HG03460 (cell line): ENCODE results near the gene GABRP.
"Not testable (repeated sequence)": the region's sequence is repeated elsewhere in the genome, so short reads cannot be mapped to it uniquely, and the experiment has no call there.

Experiments
- ATAC-seq: cut with Tn5 transposase; IDR thresholded peaks from one replicate; pipeline ENCODE4 v1.9.1; 2021; ENCODE audit not compliant: unreplicated experiment

The GABRP gene

DNA sequence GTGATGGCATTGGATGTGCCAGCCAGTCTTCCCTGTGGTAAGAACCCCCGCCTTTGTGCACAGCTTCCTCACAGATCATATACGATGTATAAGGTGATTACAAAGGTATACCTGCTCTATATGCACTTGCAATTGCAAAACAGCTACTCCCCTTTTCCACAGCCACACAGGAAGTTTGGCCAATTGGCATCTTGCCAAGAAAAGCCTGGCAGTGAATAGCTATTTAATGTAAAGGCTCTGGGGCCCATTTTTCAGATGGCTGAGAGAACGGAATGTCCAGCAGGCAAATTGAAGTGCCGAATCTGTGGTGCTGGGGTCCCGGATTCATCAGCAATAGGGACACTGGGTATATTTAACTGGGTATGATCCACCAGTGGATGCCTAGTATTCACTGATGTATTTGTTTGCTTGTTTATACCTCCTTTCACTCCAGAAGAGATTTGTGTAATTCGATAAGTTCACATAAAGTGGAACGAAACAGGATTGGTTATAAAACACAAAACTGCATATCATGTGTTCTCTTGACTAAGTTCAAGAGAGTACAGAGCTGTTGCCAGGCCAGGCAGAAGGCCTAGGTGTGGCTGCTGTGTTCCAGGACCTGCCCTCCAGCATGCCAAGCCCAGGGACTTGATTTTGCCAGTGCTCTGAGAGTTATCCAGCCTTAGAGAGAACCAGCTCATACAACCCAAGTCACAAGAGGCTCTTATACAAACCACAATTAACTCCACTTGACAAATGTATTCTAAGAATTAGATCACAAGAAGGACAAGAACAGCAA lies 27.7 kb upstream of the GABRP start:
- no peak for ATAC-seq

DNA sequence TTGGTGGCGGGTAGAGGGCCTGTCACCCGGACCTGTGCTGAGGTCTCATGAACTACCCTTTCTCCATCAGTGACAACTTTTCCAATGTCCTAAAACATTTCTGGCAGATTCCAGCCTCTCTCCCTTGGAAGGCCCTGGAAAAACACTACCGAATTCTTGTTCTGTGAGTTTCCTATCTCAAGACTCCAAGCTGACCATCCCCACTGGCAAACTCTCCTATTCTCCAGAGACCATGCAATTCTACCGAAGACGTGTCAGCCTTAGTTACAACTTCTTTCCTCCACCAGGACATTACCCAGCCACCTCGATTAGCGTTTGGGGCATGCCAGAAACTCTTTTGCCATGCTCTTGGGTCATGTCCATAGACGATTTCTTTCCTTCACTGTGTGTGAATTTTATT lies 26.8 kb upstream of the GABRP start:
- no peak for ATAC-seq

DNA sequence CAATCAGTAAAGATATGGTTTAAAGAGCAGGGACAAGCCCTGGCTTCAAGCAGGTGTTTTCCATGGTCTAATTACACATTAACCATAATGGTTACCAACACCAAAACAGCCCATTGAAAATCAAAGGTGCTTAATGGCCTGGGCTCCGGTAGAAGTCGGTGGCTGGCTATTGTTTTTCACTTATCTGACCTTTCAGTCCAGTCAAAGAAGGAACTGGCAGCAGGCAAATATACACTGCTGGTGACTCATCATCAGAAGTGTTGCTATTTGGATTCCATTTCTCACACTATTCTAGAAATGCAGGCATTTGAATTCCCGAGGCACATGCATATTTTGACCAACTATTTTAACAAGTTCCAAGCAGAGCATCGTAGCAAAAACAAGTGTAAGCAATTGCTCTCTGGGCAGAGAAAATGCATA lies 26.3 kb upstream of the GABRP start:
- ATAC-seq: peak; percentile 89

DNA sequence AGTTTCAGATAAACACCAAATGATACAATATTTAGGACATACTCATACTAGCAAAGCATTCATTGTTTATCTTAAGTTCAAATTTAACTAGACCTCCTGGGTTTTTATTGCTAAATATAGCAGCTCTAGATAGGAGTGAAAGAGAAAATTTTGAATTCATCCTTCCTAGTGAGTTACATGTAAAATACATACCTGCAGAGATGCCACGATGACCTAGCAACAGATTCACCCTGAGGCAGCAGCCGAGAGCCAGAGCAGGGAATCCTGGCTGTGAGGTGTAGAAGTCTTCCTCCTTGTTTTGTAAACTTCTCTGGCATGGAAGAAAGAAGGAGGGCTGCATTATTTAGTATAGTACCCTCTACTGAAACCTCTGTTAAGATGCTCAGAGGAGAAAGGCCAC lies 25.9 kb upstream of the GABRP start:
- no peak for ATAC-seq

DNA sequence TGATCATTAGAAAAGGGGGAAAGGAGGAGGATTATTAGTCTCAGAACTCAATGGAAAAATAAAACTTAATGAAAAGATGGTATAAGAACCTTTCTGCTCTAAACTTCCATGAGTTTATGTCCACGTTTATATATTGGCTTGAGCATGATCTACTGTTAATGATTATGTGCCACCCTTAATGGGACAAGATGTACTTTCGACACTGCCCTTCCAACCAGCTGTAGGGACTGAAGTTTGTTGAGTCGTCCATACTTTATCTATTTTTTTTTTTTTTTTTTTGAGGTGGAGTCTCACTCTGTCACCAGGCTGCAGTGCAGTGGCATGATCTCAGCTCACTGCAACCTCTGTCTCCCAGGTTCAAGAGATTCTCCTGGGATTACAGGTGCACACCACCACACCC lies 25.0 kb upstream of the GABRP start:
- no peak for ATAC-seq

DNA sequence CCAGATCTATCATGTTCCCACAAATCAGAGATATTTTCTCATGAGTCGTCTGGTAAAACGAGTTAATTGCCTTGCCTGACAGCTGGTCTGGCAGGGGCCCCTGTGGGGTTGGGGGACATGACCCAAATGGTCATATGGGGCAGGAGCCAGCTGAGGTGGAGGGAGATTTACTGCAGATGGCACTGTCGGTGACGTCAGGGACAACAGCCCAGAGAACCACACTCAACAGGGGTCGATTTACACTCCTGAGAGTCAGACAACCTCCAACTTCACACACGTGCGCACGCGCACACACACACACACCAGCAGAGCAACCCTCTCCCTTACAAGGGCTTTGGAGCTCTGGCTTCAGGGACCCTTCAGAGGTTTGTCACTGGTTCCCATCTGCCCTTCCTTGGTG lies 23.4 kb upstream of the GABRP start:
- no peak for ATAC-seq

DNA sequence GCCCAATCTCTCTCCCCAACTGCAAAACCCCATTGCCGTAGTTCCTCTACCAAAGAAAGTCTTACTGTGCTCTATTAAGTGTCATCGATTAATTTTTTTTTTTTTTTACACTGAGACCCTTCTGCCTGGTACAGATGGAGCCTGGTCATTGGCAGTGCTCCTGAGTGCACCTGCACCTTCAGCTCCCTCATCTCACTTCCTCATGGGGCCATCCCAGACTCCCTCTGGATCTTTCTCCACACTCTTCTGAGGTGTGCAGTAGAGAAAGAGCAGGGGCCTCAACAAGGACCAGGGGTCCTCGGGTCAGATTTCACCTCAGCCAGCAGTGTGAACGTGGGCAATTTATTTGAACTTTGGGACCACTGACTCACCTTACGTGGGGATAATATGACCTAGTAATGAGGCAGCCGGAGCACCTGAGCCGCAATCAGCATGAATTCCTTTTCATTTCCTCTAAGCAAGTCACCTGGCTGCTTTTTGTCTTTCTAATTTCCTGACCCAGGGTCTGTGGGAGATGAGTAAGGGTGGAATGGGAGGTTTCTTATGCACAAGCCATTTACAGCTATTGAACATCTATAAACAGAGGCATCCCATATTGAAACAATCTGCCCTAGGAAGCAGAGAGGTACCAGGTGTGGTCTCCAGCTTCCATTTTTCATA lies 22.3 kb upstream of the GABRP start:
- no peak for ATAC-seq

DNA sequence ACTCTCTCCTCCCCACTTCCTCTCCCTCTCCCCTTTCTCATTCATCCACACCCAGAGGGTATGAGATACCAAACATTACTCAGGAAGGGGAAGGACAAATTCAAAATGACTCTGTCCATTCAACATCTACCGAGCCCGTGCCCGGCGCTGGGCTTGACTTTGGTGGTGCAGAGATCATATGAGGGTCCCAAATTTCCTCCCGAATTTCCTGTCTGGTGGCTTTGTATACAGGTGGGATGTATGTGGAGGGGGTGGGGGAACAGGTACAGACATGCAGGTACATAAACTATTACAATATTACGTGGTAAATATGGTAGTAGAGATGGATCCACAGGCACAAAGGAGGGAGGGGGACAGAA lies 21.8 kb upstream of the GABRP start:
- no peak for ATAC-seq

DNA sequence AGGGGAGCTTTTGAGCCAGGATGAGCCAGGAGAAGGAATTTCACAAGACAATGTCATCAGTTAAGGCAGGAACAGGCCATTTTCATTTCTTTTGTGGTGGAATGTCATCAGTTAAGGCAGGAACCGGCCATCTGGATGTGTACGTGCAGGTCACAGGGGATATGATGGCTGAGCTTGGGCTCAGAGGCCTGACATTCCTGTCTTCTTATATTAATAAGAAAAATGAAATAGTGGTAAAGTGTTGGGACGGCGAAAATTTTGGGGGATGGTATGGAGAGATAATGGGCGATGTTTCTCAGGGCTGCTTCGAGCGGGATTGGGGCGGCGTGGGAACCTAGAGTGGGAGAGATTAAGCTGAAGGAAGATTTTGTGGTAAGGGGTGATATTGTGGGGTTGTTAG lies 21.2 kb upstream of the GABRP start:
- not testable (repeated sequence) for ATAC-seq

DNA sequence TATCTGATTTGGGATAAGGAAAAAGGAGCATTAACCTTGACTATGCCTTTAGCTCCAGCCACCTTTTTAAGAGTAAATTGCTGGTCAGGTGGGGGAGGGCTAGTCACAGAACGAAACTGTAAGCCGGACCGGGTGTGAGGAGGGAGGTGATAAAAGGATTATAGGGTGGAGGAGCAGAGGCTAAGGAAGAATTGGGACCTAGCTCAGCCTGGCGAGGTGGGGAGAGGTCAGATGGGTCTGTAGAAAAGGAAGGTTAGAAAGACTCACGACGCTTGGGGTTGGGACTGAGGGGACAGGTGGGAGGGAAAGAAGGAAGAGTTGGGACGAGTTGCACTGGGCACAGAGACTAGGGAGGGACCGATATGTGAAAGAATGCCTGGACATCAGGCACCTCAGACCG lies 17.7 kb upstream of the GABRP start:
- ATAC-seq: not testable (repeated sequence)

DNA sequence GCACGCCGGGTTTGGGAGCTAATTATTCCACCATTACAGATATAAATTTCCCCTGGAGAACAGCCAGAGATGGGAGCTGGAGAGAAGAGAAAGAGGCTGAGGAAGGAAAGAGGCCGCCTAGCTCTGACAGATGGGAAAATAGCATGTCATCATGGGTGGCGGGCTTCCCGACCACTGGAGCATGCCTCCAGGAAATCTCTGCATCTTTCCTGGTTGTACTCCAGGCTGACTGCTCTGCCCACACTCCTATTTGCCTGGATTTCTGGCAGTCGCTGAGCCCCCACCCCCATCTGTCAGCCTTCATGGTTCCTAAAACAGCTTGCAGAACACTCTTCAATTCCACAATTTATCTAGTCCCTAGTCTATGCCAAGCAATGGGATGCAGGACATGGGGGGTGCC lies 14.3 kb upstream of the GABRP start:
- no peak for ATAC-seq

DNA sequence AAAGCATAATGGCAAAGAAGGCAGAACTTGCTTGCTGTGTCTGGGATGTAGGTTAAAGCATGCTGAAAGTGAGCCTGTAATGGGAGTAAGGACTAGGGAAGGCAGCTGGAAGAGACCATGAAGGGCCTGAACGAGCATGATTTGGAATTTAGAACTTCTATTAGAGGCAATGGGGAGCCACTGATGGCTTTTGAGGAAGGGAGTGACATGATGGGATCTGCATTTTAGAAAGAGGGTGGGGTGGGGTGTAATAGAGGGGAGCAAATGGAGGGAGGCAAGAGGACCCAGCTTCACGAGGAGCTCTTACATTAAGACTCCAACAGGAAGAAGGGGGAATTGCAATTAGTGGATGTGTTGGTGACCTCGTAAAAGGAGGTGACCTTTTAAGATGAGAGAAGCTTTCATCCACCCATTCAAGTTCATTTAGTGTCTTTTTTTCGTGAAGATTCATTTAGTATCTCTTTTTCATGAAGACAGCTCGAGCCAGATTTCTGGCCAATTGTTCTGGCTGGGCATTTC lies 13.6 kb upstream of the GABRP start:
- no peak for ATAC-seq

DNA sequence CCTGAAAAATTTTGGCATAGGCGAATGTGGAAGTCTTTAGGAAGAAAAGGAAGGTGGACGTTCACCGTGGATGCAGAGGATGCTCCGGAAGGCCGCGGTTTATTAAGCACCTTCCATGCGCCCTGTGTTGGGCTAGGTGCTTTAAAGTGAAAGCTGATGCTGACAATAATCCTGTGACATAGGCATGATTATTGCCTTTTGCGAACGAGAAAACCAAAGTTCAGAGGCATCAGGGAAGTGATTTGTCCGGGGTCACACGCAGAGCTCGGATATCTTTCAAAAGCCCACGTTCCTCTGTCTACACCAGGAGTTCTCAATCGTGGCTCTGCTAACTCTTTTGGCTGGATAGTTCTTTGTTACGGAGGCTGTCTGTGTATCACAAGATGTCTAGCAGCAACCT lies 12.0 kb upstream of the GABRP start:
- ATAC-seq: no peak

DNA sequence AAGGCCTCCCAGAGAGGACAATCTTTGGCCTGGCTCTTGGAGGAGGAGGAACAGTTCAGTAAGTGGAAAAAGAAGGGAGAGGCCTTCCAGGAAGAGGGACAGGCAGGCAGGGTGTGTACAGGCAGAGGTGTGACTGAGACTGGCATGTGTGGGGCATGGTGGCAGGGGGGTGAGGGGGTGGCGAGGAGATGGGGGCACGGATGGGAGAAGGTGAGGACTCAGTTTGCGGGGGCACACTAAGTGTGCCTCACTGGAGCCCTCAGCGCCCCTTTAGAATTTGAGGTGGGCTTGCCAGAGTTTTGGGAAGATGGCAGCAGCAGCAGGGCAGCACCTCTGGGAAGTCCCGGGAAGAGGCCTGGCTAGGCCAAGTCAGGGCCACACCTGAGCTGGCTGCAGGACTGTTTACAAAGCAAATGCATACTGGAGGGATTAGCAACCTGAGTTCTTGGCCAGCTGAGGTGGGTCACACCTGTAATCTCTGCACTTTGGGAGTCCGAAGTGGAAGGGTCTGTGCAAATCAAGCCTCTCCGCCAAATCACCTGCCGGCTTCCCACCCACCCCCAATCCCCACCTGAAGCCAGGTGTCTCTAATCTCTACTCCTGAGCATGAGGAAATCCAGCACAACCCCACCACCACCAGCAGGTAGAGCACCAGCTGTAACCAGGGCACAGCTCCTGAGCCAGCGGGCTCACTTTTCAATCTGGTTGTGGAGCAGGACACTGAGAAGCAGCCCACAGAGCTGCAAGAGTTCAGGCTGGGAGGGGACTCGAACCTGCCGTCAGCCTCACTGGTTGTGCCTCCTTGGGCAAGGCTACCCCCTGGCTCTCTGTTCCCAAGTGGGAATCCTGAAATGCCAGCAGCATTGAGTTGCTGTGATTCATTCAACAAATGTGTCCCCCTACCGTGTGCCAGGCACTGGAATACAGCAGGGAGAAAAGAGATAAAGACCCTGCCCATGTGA lies 10.2 kb upstream of the GABRP start:
- no peak for ATAC-seq

DNA sequence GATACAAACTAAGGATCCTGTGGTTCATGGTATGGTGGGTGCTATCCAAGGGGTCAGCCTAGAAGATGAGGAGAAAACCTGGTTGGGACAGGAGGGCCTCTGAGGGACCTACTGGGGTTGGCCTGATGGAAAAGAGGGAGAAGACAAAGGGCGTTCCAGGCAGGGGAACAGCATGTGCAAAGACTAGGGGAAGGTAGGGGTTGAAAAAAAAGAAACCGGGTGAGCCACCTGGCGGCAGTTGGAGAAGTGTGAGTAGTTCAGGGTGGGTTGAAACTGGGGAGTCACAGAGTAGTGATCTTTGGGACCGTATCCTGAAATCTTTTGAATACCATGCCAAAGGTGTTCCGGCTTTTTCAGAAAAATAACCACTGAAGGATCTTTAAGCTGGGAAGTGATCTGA lies 8.7 kb upstream of the GABRP start:
- ATAC-seq: no peak

DNA sequence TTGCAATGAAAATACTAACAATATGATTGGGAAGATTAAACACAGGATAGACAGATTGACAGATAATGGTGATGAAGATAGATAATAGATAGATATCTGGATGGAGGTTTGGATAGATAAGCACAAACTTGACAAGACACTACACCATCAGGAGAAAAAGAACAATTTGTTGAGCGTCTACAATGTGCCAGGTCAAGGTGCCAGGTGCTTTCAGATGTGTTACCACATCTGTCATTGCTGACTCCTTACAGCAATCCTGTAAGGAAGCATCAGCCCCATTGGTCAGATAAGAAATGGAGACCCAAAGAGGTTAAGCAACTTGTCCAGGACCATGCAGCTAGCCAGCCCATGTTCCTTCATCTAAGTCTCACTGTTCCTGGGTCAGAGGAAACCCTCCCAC lies 1.6 kb upstream of the GABRP start:
- no peak for ATAC-seq

DNA sequence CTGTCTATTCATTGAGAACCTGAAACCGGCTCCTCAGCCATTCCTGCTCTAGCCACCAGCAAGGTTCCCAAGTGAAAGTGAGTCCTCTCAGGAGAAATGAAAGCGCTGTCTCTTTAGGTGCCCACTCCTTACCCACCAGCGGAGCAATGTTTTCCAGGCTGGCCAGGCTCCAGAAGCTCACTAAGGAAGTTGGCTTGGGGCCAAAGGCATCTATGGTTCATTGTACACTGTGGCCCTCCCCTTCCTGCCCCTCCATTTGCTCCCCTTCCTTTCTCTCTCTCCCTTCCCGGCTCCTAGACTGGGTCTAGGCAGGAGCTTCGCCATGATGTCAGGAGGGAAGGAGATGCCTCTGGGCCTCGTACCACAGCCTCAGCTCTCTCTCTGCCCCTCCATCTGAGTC lies 1.1 kb upstream of the GABRP start:
- no peak for ATAC-seq

DNA sequence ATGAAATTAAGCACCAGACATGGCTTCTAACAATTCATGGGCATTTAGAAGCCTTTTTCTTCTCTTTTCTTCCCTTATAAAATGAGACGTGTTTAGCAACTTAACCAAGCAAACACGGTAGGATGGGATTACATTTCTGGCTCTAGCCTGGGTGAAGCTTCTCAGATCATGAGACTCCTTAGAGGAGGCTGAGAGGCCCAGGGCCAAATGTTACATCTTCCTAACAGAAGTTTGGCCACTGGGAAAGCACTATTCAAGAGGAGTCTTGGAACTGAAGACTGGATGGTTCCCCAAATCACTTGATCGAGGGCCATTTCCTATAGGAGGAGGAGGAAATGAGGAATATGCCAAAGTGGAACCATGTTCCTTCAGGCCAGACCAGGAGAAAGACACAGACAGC lies 1.9 kb downstream of the GABRP start:
- no peak for ATAC-seq

DNA sequence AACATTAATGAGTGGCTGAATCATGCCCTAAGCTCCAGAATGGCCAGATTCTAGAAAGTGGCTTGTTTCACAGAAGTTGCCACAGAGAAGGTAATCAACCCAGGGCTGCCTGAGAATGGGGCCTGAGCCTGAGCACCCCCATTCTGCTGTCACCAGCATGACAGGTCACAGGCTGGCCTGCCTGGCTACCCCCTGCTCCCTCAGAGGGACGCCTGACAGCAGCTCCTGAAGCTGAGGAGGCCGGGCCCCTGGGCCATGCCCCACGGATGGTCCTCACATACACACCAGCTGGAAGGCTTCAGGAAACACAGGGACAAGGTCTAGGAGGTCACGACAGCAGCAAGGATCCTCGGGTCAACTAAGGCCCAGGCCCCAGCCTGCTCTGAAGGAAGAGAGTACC lies 3.7 kb downstream of the GABRP start:
- no peak for ATAC-seq

DNA sequence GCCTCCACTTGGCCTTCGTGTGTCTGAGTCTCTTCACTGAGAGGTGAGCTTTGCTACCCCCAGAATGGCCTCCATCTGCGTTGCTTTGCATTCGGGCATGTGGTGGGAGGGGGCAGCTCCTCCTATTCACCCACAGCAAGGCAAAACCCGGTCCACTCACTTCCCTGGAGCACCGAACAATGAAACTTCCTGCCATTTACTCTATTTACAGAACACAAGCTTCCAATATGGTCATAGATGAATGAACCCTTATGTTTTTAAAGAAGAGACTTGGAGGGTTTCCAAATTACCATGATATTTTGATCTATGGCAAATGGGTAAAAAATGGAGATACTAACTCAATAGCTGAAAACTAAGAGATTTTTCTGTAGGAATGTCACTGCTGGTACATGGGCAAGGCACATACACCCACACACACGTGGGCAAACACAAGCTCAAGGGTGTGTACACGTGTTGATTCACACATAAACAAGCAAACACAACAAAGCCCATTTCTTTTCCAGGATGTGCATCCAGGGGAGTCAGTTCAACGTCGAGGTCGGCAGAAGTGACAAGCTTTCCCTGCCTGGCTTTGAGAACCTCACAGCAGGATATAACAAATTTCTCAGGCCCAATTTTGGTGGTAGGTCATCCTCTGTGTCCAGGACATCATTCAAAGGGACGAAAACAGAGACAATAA lies 5.2 kb downstream of the GABRP start:
- no peak for ATAC-seq
